ENCODE data around the gene KNCN. TPM values are rescaled to one million over a fixed set of nuclear protein-coding genes. Genes with fewer than 3 reads are reported as not detected.

The KNCN gene
- total and polyA plus RNA-seq, 10 of the 15 experiments (the other 5 are each of a cell fraction or from before 2014, with no cell fraction given): not detected

DNA sequence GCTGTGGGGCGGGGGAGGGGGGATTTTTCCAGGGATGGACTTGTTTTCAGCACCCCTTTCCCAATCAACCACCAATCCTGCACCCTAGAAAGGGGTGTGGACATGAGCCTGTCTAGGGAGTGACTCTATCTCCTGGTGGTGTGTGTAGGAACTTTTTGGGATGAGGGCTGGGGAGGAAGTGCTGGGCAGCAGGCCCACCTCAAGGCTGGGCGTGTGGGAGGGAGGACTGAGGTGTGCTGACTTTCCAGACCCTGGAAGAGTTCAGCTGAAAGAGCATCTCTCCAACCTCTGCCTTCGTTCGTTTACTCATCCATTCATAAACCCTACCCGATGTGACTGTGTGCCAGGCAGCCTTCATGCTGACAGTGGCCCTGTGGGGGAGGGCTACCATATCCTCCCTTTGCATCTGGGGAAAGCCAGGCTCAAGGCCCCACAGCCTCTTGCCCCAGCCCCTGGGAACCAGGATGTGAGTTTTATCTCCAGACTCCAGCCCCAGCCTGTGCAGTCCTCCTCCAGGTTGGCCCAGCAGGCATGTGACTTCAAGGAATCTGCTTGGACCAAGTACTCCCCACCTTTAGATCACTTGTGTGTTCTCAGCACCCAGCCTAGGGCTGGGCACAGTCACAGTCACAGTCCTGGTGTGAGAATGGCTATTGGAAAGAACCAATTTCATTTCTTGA, 6.7 kb downstream of the KNCN start:
- ChIA-PET POLR2A (no interaction called here), SMC1A (ENCODE audit: uncharacterized antibody, unreplicated experiment) (no interaction called here), CTCF (interaction anchor here (1.4 to 2.2 kb wide), 2 partner anchors 59 to 98 kb away, joined by 3 to 5 read pairs; no protein-coding TSS in a partner anchor), RAD21 (ENCODE audit: unreplicated experiment) (no interaction called here)
- DNase-seq (ENCODE audit: low read depth, low spot score) (no peak), FAIRE-seq (no peak), ATAC-seq (no peak)
- no peak overlapping the region for H3K9ac ChIP-seq (ENCODE audit: control insufficient read depth, insufficient read depth, low read length)
- no peak overlapping the region for H3K27ac ChIP-seq (ENCODE audit: control insufficient read depth, insufficient read depth)
- no peaks in the 10 kb centered on the region for H4K20me1 ChIP-seq (ENCODE audit: control insufficient read depth, insufficient read depth)
- no peak overlapping the region for H3K4me2 ChIP-seq (ENCODE audit: control insufficient read depth, insufficient read depth)
- no peak overlapping the region for H2AFZ ChIP-seq (ENCODE audit: control insufficient read depth, low read depth, low read length)
- in situ Hi-C loops (cut with MboI): no loop called here
- no peak overlapping the region for H3K4me3 ChIP-seq
- BruUV-seq (replicated peaks): no TSS peak
- H3K36me3 ChIP-seq (ENCODE audit: control insufficient read depth in 2 of 2, insufficient read depth in 2 of 2, low read length in 1 of 2): no peaks in the 10 kb centered on the region
- whole genome bisulfite sequencing (ENCODE audit: insufficient coverage, insufficient replicate concordance, low lambda C conversion rate, missing lambda C conversion rate): 11% methylated on average over 5 of the region's 5 CpGs
- TF ChIP-seq CHD1 (IDR thresholded peaks at IDR 0.05; ENCODE audit: low read depth, low read length) (no peak), DPF2 (IDR thresholded peaks at IDR 0.05) (no peak), RAD51 (IDR thresholded peaks at IDR 0.05) (no peak), STAT1 (conservative IDR thresholded peaks at IDR 0.05) (no peak)
- intact Hi-C loops (cut with micrococcal nuclease; ENCODE audit: unreplicated experiment): loop anchor here (5.0 kb wide), 1 partner anchor 183 kb away; no protein-coding TSS in a partner anchor
- H3K79me2 ChIP-seq (ENCODE audit: control insufficient read depth, insufficient read depth, low read length): no peaks in the 10 kb centered on the region
- no peaks in the 10 kb centered on the region for H3K9me3 ChIP-seq (replicated peaks; ENCODE audit: control insufficient read depth, insufficient read depth, low read length)
- H3K4me1 ChIP-seq (ENCODE audit: control insufficient read depth, insufficient read depth, low read length): no peaks in the 10 kb centered on the region
- peaks cover 9 to 12% of the 10 kb centered on the region in 2 experiments for H3K27me3 ChIP-seq (replicated peaks in 1 of 2; ENCODE audit: control insufficient read depth in 2 of 2, insufficient read depth in 2 of 2, low read length in 1 of 2)

DNA sequence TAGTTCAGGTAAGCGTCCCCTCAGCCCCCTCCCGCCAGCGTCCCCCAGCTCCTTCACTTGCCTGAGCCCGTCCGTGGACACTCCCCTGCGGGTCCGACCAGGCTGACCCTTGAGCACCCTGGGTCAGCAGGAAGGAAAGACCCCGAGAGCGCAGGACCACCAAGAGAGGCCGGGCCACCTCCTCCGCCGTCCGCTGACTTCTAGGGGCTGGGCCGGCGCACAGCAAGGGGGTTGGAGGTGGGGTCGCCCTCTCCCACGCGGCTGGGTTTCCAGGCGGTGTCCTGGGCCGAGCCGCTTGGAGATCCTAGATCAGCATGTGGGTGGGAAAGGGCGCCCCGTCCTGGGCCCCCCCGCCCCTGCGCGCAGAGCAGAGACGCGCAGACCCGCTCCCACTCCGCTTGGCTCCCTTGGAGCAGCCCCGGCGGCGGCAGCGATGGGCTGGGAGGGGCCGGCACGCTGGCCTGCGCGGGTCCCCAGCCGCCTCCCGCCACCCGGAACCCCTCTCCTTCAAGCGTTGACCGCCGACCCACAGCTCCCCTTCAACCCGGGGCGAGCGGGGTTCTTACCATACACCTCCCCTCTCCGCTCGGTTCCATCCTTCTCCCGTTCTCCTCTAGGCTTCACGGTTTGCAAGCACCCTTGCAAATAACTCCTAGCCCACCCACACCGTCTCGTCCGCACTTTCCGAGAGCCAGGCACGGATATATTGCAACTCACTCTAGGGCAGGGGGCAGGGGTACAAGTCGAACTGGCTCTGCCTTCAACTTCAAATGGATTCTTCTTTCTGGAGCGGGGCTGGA, 7.5 kb downstream of the KNCN start:
- H3K36me3 ChIP-seq (ENCODE audit: control insufficient read depth in 2 of 2, insufficient read depth in 2 of 2, low read length in 1 of 2): no peaks in the 10 kb centered on the region
- H3K9me3 ChIP-seq (replicated peaks; ENCODE audit: control insufficient read depth, insufficient read depth, low read length): no peaks in the 10 kb centered on the region
- TF ChIP-seq CBX5 (IDR thresholded peaks at IDR 0.05; ENCODE audit: low read depth): no peak
- no peak for TF ChIP-seq BCL11A (IDR thresholded peaks at IDR 0.05; ENCODE audit: low read depth, low read length)
- TF ChIP-seq ESRRA (IDR thresholded peaks at IDR 0.05; ENCODE audit: low read length): no peak
- TF ChIP-seq, protein P1, sequence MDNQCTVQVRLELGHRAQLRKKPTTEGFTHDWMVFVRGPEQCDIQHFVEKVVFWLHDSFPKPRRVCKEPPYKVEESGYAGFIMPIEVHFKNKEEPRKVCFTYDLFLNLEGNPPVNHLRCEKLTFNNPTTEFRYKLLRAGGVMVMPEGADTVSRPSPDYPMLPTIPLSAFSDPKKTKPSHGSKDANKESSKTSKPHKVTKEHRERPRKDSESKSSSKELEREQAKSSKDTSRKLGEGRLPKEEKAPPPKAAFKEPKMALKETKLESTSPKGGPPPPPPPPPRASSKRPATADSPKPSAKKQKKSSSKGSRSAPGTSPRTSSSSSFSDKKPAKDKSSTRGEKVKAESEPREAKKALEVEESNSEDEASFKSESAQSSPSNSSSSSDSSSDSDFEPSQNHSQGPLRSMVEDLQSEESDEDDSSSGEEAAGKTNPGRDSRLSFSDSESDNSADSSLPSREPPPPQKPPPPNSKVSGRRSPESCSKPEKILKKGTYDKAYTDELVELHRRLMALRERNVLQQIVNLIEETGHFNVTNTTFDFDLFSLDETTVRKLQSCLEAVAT (IDR thresholded peaks at IDR 0.05): no peak
- no peak for TF ChIP-seq IRF5 (IDR thresholded peaks at IDR 0.05; ENCODE audit: borderline replicate concordance)
- no peak overlapping the region for H3K4me2 ChIP-seq (ENCODE audit: control insufficient read depth, insufficient read depth)
- DNase-seq (ENCODE audit: low read depth, low spot score) (no peak), ATAC-seq (no peak), FAIRE-seq (no peak)
- no peaks in the 10 kb centered on the region for H3K79me2 ChIP-seq (ENCODE audit: control insufficient read depth, insufficient read depth, low read length)
- no peak overlapping the region for H2AFZ ChIP-seq (ENCODE audit: control insufficient read depth, low read depth, low read length)
- ChIA-PET SMC1A (ENCODE audit: uncharacterized antibody, unreplicated experiment) (no interaction called here), CTCF (no interaction called here), RAD21 (ENCODE audit: unreplicated experiment) (no interaction called here), POLR2A (interaction anchor here (0.5 kb wide), 1 partner anchor 130 kb away, joined by 5 read pairs; no protein-coding TSS in a partner anchor)
- no peaks in the 10 kb centered on the region for H4K20me1 ChIP-seq (ENCODE audit: control insufficient read depth, insufficient read depth)
- 34% methylated on average over 31 of the region's 58 CpGs for WGBS (ENCODE audit: insufficient coverage, insufficient replicate concordance, low lambda C conversion rate, missing lambda C conversion rate)
- H3K27me3 ChIP-seq (replicated peaks in 1 of 2; ENCODE audit: control insufficient read depth in 2 of 2, insufficient read depth in 2 of 2, low read length in 1 of 2): peaks cover 9 to 12% of the 10 kb centered on the region in 2 experiments
- intact Hi-C loops (cut with micrococcal nuclease; ENCODE audit: unreplicated experiment): no loop called here
- H3K9ac ChIP-seq (ENCODE audit: control insufficient read depth, insufficient read depth, low read length): no peak overlapping the region
- H3K4me1 ChIP-seq (ENCODE audit: control insufficient read depth, insufficient read depth, low read length): no peaks in the 10 kb centered on the region
- no peak overlapping the region for H3K27ac ChIP-seq (ENCODE audit: control insufficient read depth, insufficient read depth)
- in situ Hi-C loops (cut with MboI): no loop called here
- no peak overlapping the region for H3K4me3 ChIP-seq
- no TSS peak for BruUV-seq (replicated peaks)
